SU-DHL-6 (cell line): ENCODE measurements around the gene C5AR1.
"Not testable (repeated sequence)": the region's sequence is repeated elsewhere in the genome, so short reads cannot be mapped to it uniquely, and the experiment has no call there.

Source experiments
- H2AFZ ChIP-seq: fragments of 200-600 bp; sonication (generic); 2 replicates; pipeline ENCODE4 v1.6.1; 2014; ENCODE audit warnings: low read depth, mild to moderate bottlenecking, moderate library complexity, mixed read lengths, antibody characterized with exemption, low read length; ENCODE audit not compliant: severe bottlenecking
- H3F3A ChIP-seq: fragments of 200-600 bp; shearing (Covaris generic); 2 replicates; pipeline ENCODE4 v1.6.0; 2016; ENCODE audit warnings: antibody characterized with exemption, mild to moderate bottlenecking; ENCODE audit not compliant: insufficient read depth
- H3K27ac ChIP-seq: fragments of 200-600 bp; sonication (generic); 2 replicates; pipeline ENCODE4 v1.5.1; 2016; ENCODE audit warnings: low read depth, mild to moderate bottlenecking, low read length, moderate library complexity, mixed read lengths
- H3K27me3 ChIP-seq: fragments of 200-600 bp; sonication (generic), shearing (Covaris generic); 2 replicates; pipeline ENCODE4 v1.6.0; 2014; ENCODE audit warnings: mild to moderate bottlenecking, low read length
- H3K36me3 ChIP-seq: fragments of 200-600 bp; sonication (generic); 2 replicates; pipeline ENCODE4 v1.6.1; 2014; ENCODE audit warnings: mild to moderate bottlenecking, low read length, mixed read lengths
- H3K4me2 ChIP-seq: fragments of 300-600, 200-600 bp; shearing (Covaris generic), sonication (generic); 2 replicates; pipeline ENCODE4 v1.6.0; 2014; ENCODE audit warnings: low read length, low read depth, mild to moderate bottlenecking; ENCODE audit not compliant: poor library complexity, severe bottlenecking
- H3K4me3 ChIP-seq: fragments of 200-600 bp; sonication (generic); 2 replicates; pipeline ENCODE4 v1.5.1; 2014; ENCODE audit warnings: antibody characterized with exemption, low read length, mild to moderate bottlenecking, mixed read lengths; ENCODE audit not compliant: insufficient read depth, poor library complexity, severe bottlenecking
- H3K79me2 ChIP-seq: fragments of 200-600 bp; sonication (generic); 2 replicates; pipeline ENCODE4 v1.6.1; 2014; ENCODE audit warnings: mild to moderate bottlenecking, low read length, moderate library complexity; ENCODE audit not compliant: insufficient read depth
- H3K9ac ChIP-seq: fragments of 200-600 bp; sonication (generic); 2 replicates; pipeline ENCODE4 v1.7.0; 2014; ENCODE audit warnings: mild to moderate bottlenecking, low read length
- H3K9me2 ChIP-seq: fragments of 200-600 bp; sonication (generic); replicated peaks from 2 replicates; pipeline ENCODE4 v1.6.1; 2014; ENCODE audit warnings: low read length; ENCODE audit not compliant: insufficient read depth
- H3K9me3 ChIP-seq: fragments of 200-600 bp; sonication (generic); 2 replicates; pipeline ENCODE4 v1.6.1; 2014; ENCODE audit warnings: low read length, mixed read lengths; ENCODE audit not compliant: insufficient read depth
- H4K20me1 ChIP-seq: fragments of 200-600 bp; sonication (generic); 2 replicates; pipeline ENCODE4 v1.6.1; 2014; ENCODE audit warnings: low read depth, mild to moderate bottlenecking, antibody characterized with exemption, low read length, moderate library complexity, mixed read lengths
- CTCF ChIP-seq: fragments of 200-600 bp; sonication (generic); IDR thresholded peaks from one replicate; pipeline ENCODE4 v1.5.1; 2017; ENCODE audit warnings: antibody characterized with exemption, mild to moderate bottlenecking, low read length, moderate library complexity; ENCODE audit not compliant: insufficient read depth, poor library complexity, severe bottlenecking
- EZH2phosphoT487 ChIP-seq: fragments of 200-600 bp; sonication (generic), shearing (Covaris generic); conservative IDR thresholded peaks from 2 replicates; pipeline ENCODE4 v1.6.1; 2018; ENCODE audit warnings: mild to moderate bottlenecking, antibody characterized with exemption, low read length, moderate library complexity, mixed read lengths

The C5AR1 gene

GRCh38 chr19:47343194-47343802 lies 33.6 kb downstream of the C5AR1 start:
- H3K9me2 ChIP-seq: no peaks in the 10 kb centered on the region
- no peak overlapping the region for H2AFZ ChIP-seq
- no peak overlapping the region for H3K9ac ChIP-seq
- peaks cover 6% of the 10 kb centered on the region; the same call in 1 of the 2 replicates for H3F3A ChIP-seq
- H3K27me3 ChIP-seq: no peaks in the 10 kb centered on the region
- H3K36me3 ChIP-seq: no peaks in the 10 kb centered on the region
- H3K9me3 ChIP-seq: no peaks in the 10 kb centered on the region
- no peak overlapping the region for H3K4me3 ChIP-seq
- no peaks in the 10 kb centered on the region for H4K20me1 ChIP-seq
- TF ChIP-seq EZH2phosphoT487: no peak
- TF ChIP-seq CTCF: no peak
- H3K79me2 ChIP-seq: no peaks in the 10 kb centered on the region
- no peak overlapping the region for H3K4me2 ChIP-seq
- no peak overlapping the region for H3K27ac ChIP-seq

- no peaks in the 10 kb centered on the region for H3K9me2 ChIP-seq
- H3K9me3 ChIP-seq: no peaks in the 10 kb centered on the region
- H3K27ac ChIP-seq: no peak overlapping the region
- H4K20me1 ChIP-seq: no peaks in the 10 kb centered on the region
- H3K36me3 ChIP-seq: no peaks in the 10 kb centered on the region
- H3K4me2 ChIP-seq: no peak overlapping the region
- TF ChIP-seq EZH2phosphoT487: no peak
- TF ChIP-seq CTCF: no peak
- no peak overlapping the region for H2AFZ ChIP-seq
- H3F3A ChIP-seq: peaks cover 6% of the 10 kb centered on the region; the same call in 1 of the 2 replicates
- no peak overlapping the region for H3K9ac ChIP-seq
- no peak overlapping the region for H3K4me3 ChIP-seq
- no peaks in the 10 kb centered on the region for H3K27me3 ChIP-seq
- peaks cover 2% of the 10 kb centered on the region for H3K79me2 ChIP-seq
Measured at GRCh38 chr19:47344425-47344824, 34.8 kb downstream of the C5AR1 start.

DNA sequence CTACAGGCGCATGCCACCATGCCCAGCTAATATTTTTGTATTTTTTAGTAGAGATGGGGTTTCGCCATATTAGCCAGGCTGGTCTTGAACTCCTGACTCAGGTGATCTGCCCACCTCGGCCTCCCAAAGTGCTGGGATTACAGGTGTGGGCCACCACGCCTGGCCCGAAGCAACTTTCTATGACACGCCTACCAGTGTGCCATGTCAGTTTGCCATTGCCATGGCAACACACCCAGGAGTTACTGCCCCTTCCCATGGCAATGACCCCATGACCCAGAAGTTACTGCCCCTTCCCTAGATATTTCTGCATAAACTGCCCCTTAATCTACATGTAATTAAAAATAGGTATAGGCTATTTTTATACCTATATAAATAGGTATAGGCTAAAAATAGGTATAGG lies 36.4 kb downstream of the C5AR1 start:
- not testable (repeated sequence) for H3K9ac ChIP-seq, H3K9me2 ChIP-seq, H3K4me3 ChIP-seq, H3K27me3 ChIP-seq, H3K27ac ChIP-seq, H4K20me1 ChIP-seq, H3F3A ChIP-seq, H3K36me3 ChIP-seq, H3K4me2 ChIP-seq, H2AFZ ChIP-seq, H3K9me3 ChIP-seq
- H3K79me2 ChIP-seq: peaks cover 18% of the 10 kb centered on the region

DNA sequence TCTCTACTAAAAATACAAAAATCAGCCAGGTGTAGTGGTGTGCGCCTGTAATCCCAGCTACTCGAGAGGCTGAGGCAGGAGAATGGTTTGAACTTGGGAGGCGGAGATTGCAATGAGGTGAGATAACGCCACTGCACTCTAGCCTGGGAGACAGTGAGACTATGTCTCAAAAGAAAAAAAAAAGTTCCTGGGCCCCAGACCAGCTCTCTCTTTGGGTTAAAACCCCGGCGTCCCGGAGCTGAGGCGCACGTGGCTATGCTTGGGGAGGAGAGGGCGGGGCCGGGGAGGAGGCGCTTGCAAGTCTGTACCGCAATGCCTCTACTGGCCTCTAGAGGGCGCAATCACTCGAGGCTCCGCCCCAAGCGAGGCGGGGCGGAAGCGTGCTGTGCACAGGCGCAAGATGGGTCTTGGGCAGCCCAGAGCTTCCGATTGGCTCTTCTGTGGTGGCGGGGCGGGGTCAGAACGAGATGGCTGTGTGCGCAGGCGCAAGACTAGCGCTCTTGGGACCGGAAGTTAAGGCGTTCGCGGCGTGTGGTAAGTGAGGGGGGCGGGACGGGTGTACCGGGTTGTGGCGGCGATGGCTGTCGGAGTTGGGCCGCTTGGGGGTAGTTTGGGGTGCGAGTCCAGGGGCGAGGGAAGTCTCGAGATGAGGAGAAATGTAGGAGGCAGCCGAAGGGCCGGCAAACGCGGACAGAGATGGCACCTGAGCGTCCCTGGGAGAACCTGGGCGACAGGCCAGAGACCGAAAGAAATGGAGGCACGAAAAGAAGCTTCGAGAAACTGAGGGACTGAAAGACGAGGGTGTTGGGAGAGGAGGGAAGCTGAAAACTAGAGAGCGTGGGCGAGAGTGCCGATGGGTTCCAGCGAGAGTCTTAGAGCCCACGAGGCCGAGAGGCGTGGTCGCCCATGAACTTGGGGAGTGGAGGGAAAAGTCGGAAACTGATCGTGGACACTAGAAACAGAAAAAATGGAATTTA lies 39.4 kb downstream of the C5AR1 start, which contains the start of gene DHX34:
Gene DHX34, plus strand, starts transcription at position 497 of the 977 bp plus-strand sequence. CDS start 3,716 bp downstream, outside the sequence.
- Histone ChIP-seq H3K9ac (peak within 1 kb of the TSS; percentile 85), H3K79me2 (peaks cover 38% of the 10 kb centered on the region), H2AFZ (peak within 1 kb of the TSS; percentile 97), H3K4me2 (peak within 1 kb of the TSS; percentile 88), H3K4me3 (peak within 1 kb of the TSS; percentile 89), H3K9me3 (no peaks in the 10 kb centered on the region), H4K20me1 (no peaks in the 10 kb centered on the region), H3K36me3 (no peaks in the 10 kb centered on the region), H3K27ac (peak within 1 kb of the TSS; percentile 45), H3K27me3 (no peaks in the 10 kb centered on the region), H3K9me2 (no peaks in the 10 kb centered on the region), H3F3A (peaks cover 6% of the 10 kb centered on the region; the same call in 1 of the 2 replicates)
- TF ChIP-seq CTCF (peak; percentile 93), EZH2phosphoT487 (no peak)
